ENCODE measurements around the gene ARV1. TPM values are rescaled to one million over a fixed set of nuclear protein-coding genes. Genes with fewer than 3 reads are reported as not detected.

The ARV1 gene
- total and polyA plus RNA-seq, 10 of the 15 experiments (the other 5 are each of a cell fraction or from before 2014, with no cell fraction given) = 23.2 to 55.1 (median 35.6) TPM

DNA sequence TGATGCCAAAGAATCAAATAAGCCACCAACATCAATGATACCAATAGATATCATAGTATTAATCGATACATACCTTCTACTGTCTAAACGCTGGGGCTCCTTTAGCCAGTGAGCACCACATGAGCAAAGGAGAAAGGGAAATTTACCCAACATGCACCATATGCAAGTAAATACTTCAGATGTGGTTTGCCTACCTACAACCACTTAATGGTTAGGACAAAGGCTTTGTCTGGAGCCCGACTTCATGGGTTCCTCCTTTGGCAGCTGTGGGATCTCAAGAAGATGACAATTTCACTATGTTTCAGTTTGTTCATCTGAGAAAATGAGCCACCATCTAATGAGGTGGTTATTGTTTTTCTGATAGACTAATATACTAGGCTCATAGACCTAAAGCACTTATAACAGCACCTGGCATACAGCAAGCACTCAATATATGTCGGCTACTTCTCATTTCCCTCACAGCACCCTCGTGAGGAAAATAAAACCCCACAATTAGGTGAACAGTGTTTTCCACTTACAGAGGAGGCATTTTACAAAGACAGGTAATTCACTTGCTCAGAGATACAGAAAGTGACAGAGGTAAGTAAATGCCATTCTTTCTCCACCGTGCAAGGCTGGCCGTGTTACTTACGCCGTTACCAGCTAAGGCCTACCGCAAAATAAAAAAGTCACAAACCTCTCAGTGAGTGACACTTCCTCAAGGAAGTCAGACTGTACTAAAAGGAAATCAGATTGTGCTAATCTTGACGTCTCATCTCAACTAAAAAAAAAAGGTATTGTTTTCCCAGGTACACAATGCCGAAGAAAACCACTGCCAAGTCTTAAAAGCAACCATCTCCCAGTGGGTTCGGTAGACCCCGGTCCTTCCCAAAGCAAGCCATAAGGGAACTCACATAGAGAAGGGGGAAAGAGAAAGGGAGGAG, 1.8 kb upstream of the ARV1 start:
- Histone ChIP-seq H3K4me1 (ENCODE audit: control insufficient read depth, insufficient read depth, low read length) (peaks cover 26% of the 10 kb centered on the region), H3K27ac (ENCODE audit: control insufficient read depth, insufficient read depth) (peak overlapping the region; percentile 71), H2AFZ (ENCODE audit: control insufficient read depth, low read depth, low read length) (peak overlapping the region; percentile 75), H3K9ac (ENCODE audit: control insufficient read depth, insufficient read depth, low read length) (peak overlapping the region; percentile 80), H3K9me3 (replicated peaks; ENCODE audit: control insufficient read depth, insufficient read depth, low read length) (no peaks in the 10 kb centered on the region), H3K27me3 (replicated peaks in 1 of 2; ENCODE audit: control insufficient read depth in 2 of 2, insufficient read depth in 2 of 2, low read length in 1 of 2) (no peaks in the 10 kb centered on the region), H3K36me3 (ENCODE audit: control insufficient read depth in 2 of 2, insufficient read depth in 2 of 2, low read length in 1 of 2) (peaks cover 0 to 4% of the 10 kb centered on the region in 2 experiments; a peak in 2 of 4 replicates), H4K20me1 (ENCODE audit: control insufficient read depth, insufficient read depth) (no peaks in the 10 kb centered on the region), H3K4me2 (ENCODE audit: control insufficient read depth, insufficient read depth) (peak overlapping the region; percentile 91), H3K79me2 (ENCODE audit: control insufficient read depth, insufficient read depth, low read length) (peaks cover 50% of the 10 kb centered on the region), H3K4me3 (peak overlapping the region; percentile 80)
- in situ Hi-C loops (cut with MboI) = no loop called here
- BruUV-seq (replicated peaks) = no TSS peak
- FAIRE-seq (no peak), ATAC-seq (no peak), DNase-seq (ENCODE audit: low read depth, low spot score) (no peak)
- 20% methylated on average over 14 of the region's 14 CpGs for WGBS (ENCODE audit: insufficient coverage, insufficient replicate concordance, low lambda C conversion rate, missing lambda C conversion rate)
- CTCF ChIA-PET = interaction anchor here (0.7 to 1.8 kb wide), 6 partner anchors 19 to 59 kb away, joined by 3 to 6 read pairs (median 4); no protein-coding TSS in a partner anchor
- RAD21 ChIA-PET (ENCODE audit: unreplicated experiment) = interaction anchor here (3.8 kb wide), 1 partner anchor 19 kb away, joined by 24 read pairs; no protein-coding TSS in a partner anchor
- POLR2A ChIA-PET = no interaction called here
- intact Hi-C loops (cut with micrococcal nuclease; ENCODE audit: unreplicated experiment) = loop anchor here (5.0 kb wide), 2 partner anchors 235 to 335 kb away; partner anchors contain the start of gene COG2
- SMC1A ChIA-PET (ENCODE audit: uncharacterized antibody, unreplicated experiment) = interaction anchor here (0.9 to 7.2 kb wide), 8 partner anchors 11 to 115 kb away, joined by 3 to 69 read pairs (median 3); no protein-coding TSS in a partner anchor
- TF ChIP-seq, protein P1, sequence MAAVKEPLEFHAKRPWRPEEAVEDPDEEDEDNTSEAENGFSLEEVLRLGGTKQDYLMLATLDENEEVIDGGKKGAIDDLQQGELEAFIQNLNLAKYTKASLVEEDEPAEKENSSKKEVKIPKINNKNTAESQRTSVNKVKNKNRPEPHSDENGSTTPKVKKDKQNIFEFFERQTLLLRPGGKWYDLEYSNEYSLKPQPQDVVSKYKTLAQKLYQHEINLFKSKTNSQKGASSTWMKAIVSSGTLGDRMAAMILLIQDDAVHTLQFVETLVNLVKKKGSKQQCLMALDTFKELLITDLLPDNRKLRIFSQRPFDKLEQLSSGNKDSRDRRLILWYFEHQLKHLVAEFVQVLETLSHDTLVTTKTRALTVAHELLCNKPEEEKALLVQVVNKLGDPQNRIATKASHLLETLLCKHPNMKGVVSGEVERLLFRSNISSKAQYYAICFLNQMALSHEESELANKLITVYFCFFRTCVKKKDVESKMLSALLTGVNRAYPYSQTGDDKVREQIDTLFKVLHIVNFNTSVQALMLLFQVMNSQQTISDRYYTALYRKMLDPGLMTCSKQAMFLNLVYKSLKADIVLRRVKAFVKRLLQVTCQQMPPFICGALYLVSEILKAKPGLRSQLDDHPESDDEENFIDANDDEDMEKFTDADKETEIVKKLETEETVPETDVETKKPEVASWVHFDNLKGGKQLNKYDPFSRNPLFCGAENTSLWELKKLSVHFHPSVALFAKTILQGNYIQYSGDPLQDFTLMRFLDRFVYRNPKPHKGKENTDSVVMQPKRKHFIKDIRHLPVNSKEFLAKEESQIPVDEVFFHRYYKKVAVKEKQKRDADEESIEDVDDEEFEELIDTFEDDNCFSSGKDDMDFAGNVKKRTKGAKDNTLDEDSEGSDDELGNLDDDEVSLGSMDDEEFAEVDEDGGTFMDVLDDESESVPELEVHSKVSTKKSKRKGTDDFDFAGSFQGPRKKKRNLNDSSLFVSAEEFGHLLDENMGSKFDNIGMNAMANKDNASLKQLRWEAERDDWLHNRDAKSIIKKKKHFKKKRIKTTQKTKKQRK (IDR thresholded peaks at IDR 0.05; ENCODE audit: low read depth, low read length) = no peak
- TF ChIP-seq GABPA (IDR thresholded peaks at IDR 0.05; ENCODE audit: low read depth) = 0 out of 2 replicates have a peak, but pooled peaks have one; percentile 22
- no peak for TF ChIP-seq BHLHE40 (IDR thresholded peaks at IDR 0.05; ENCODE audit: borderline replicate concordance in 1 of 2, low read depth in 2 of 2, low read length in 1 of 2)
- TF ChIP-seq, protein P2, sequence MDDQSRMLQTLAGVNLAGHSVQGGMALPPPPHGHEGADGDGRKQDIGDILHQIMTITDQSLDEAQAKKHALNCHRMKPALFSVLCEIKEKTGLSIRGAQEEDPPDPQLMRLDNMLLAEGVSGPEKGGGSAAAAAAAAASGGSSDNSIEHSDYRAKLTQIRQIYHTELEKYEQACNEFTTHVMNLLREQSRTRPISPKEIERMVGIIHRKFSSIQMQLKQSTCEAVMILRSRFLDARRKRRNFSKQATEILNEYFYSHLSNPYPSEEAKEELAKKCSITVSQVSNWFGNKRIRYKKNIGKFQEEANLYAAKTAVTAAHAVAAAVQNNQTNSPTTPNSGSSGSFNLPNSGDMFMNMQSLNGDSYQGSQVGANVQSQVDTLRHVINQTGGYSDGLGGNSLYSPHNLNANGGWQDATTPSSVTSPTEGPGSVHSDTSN (IDR thresholded peaks at IDR 0.05; ENCODE audit: insufficient replicate concordance, low read depth, low read length) = peak; percentile 50
- TF ChIP-seq, protein P3, sequence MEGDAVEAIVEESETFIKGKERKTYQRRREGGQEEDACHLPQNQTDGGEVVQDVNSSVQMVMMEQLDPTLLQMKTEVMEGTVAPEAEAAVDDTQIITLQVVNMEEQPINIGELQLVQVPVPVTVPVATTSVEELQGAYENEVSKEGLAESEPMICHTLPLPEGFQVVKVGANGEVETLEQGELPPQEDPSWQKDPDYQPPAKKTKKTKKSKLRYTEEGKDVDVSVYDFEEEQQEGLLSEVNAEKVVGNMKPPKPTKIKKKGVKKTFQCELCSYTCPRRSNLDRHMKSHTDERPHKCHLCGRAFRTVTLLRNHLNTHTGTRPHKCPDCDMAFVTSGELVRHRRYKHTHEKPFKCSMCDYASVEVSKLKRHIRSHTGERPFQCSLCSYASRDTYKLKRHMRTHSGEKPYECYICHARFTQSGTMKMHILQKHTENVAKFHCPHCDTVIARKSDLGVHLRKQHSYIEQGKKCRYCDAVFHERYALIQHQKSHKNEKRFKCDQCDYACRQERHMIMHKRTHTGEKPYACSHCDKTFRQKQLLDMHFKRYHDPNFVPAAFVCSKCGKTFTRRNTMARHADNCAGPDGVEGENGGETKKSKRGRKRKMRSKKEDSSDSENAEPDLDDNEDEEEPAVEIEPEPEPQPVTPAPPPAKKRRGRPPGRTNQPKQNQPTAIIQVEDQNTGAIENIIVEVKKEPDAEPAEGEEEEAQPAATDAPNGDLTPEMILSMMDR (IDR thresholded peaks at IDR 0.05 in 2 of 3, conservative IDR thresholded peaks at IDR 0.05 in 1 of 3; ENCODE audit: control insufficient read depth in 2 of 3, extremely low read depth in 1 of 3, insufficient read depth in 1 of 3, low read depth in 3 of 3, low read length in 3 of 3) = no peak
- TF ChIP-seq, protein P4, sequence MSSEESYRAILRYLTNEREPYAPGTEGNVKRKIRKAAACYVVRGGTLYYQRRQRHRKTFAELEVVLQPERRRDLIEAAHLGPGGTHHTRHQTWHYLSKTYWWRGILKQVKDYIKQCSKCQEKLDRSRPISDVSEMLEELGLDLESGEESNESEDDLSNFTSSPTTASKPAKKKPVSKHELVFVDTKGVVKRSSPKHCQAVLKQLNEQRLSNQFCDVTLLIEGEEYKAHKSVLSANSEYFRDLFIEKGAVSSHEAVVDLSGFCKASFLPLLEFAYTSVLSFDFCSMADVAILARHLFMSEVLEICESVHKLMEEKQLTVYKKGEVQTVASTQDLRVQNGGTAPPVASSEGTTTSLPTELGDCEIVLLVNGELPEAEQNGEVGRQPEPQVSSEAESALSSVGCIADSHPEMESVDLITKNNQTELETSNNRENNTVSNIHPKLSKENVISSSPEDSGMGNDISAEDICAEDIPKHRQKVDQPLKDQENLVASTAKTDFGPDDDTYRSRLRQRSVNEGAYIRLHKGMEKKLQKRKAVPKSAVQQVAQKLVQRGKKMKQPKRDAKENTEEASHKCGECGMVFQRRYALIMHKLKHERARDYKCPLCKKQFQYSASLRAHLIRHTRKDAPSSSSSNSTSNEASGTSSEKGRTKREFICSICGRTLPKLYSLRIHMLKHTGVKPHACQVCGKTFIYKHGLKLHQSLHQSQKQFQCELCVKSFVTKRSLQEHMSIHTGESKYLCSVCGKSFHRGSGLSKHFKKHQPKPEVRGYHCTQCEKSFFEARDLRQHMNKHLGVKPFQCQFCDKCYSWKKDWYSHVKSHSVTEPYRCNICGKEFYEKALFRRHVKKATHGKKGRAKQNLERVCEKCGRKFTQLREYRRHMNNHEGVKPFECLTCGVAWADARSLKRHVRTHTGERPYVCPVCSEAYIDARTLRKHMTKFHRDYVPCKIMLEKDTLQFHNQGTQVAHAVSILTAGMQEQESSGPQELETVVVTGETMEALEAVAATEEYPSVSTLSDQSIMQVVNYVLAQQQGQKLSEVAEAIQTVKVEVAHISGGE (CRISPR knock-in tag; IDR thresholded peaks at IDR 0.05) = no peak
- TF ChIP-seq, protein P5, sequence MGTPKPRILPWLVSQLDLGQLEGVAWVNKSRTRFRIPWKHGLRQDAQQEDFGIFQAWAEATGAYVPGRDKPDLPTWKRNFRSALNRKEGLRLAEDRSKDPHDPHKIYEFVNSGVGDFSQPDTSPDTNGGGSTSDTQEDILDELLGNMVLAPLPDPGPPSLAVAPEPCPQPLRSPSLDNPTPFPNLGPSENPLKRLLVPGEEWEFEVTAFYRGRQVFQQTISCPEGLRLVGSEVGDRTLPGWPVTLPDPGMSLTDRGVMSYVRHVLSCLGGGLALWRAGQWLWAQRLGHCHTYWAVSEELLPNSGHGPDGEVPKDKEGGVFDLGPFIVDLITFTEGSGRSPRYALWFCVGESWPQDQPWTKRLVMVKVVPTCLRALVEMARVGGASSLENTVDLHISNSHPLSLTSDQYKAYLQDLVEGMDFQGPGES (IDR thresholded peaks at IDR 0.05) = no peak
